NT2/D1 (cell line): ENCODE data around the gene TEF.

ENCODE experiments used
- DNase-seq: peaks from one replicate; pipeline ENCODE4 v3.0.0-alpha.2; 2011; ENCODE audit warnings: low read depth, low spot score
- H3K27me3 ChIP-seq: 2 replicates; pipeline ENCODE4 v1.6.0; 2011; ENCODE audit warnings: mild to moderate bottlenecking; ENCODE audit not compliant: insufficient read length, insufficient read depth
- H3K36me3 ChIP-seq: 2 replicates; pipeline ENCODE4 v1.6.1; 2011; ENCODE audit warnings: mild to moderate bottlenecking, low read length, mixed read lengths; ENCODE audit not compliant: insufficient read depth, insufficient read length
- H3K4me1 ChIP-seq: 2 replicates; pipeline ENCODE4 v1.5.1; 2011; ENCODE audit not compliant: insufficient read depth, insufficient read length
- H3K4me3 ChIP-seq: 2 replicates; pipeline ENCODE4 v1.5.1; 2011; ENCODE audit warnings: low read depth; ENCODE audit not compliant: insufficient read length
- H3K9ac ChIP-seq: 2 replicates; pipeline ENCODE4 v1.6.0; 2011; ENCODE audit warnings: low read depth; ENCODE audit not compliant: insufficient read length
- H3K9me3 ChIP-seq: 2 replicates; pipeline ENCODE4 v1.5.1; 2011; ENCODE audit warnings: mild to moderate bottlenecking, low read length; ENCODE audit not compliant: insufficient read depth
- SUZ12 ChIP-seq: IDR thresholded peaks from 2 replicates; pipeline ENCODE4 v1.6.1; 2011; ENCODE audit not compliant: insufficient read length, insufficient read depth; ENCODE audit errors: extremely low read depth
- YY1 ChIP-seq: IDR thresholded peaks from 2 replicates; pipeline ENCODE4 v1.6.1; 2011; ENCODE audit not compliant: insufficient read length, insufficient read depth
- ZNF274 ChIP-seq: IDR thresholded peaks from 2 replicates; pipeline ENCODE4 v1.6.1; 2011; ENCODE audit warnings: mild to moderate bottlenecking, low read depth, low read length

The TEF gene, protein sequence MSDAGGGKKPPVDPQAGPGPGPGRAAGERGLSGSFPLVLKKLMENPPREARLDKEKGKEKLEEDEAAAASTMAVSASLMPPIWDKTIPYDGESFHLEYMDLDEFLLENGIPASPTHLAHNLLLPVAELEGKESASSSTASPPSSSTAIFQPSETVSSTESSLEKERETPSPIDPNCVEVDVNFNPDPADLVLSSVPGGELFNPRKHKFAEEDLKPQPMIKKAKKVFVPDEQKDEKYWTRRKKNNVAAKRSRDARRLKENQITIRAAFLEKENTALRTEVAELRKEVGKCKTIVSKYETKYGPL

DNA sequence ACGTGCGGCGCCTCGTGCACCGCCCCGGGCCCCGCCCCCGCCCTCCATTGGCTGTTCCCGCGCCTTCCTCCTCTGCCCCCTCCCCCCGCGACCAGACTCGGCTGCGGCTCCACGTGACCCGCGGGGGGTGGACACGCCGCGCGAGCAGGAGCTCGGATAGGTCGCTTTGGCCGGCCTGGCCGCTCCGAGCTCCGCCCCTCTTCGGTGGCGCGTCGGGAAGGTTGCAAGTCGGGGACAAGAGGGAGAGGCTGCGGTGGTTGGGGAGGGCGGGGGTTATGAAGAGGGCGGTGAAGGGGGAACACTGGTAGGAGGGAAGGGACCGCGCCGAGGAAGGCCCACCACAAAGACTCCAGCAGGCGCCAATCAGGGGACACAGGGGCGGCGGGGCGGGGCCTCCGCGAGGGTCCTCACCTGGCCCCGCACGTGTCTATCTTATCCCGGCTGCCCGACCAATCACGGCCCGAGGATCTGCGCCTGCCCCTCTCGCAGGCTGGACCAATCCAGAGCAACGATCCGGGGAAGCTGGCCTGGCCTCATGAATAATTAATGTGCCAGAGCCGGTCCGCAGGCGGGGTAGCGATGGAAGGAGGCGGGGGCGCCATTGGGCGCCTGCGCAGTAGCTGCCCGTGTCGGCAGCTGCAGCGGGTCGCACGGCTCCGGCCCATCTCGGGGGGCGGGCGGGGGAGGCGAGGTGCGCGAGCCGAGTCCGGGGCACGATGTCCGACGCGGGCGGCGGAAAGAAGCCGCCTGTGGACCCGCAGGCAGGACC lies at the start of gene TEF:
Gene TEF, plus strand, starts transcription at position 614 of the 769 bp plus-strand sequence. Its CDS starts 103 bp downstream, at position 717.
- H3K9me3 ChIP-seq: no peaks in the 10 kb centered on the region
- peaks cover 2% of the 10 kb centered on the region for H3K4me1 ChIP-seq
- H3K4me3 ChIP-seq: peak within 1 kb of the TSS; percentile 50
- no peaks in the 10 kb centered on the region for H3K36me3 ChIP-seq
- peak within 1 kb of the TSS; percentile 80 for H3K9ac ChIP-seq
- DNase-seq: peak; percentile 94
- no peak for TF ChIP-seq ZNF274
- TF ChIP-seq YY1: no peak
- no peak for TF ChIP-seq SUZ12
- no peaks in the 10 kb centered on the region for H3K27me3 ChIP-seq

DNA sequence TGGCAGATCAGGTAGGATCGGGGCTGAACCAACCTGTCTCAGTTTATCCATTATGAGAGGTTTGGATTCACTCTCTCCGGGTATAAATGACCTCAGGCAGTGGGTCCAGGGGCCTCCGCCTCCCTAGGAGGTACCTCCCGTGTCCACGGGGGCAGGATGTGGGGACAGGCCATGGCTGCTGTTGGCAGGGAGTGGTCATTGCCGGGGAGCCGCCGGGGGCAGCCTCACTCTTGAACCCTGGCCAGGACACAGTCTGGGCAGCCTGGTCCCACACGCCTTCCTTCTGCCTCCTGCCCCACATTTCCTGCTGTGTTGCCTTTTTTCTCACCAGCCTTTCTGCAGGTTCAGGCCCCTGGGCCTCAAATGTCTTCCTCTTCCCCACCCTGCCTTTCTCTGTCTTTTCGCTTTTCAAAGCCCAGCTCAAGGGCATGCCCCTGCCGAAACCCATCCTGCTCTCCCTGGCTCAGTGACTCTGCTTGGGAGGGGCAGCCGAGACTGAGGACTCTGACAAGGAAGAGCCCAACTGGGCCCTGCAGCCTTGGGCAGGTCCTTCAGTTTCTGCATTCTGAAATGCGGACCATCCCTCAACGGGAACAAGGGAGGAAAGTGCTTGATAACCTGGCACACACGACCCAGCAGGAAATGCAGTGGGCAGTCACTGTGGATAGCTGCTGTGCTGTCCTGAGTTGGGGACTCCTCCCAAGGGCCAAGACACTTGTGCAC lies 49.4 kb upstream of the TEF start:
- Histone ChIP-seq H3K27me3 (no peaks in the 10 kb centered on the region), H3K4me1 (peaks cover 6% of the 10 kb centered on the region), H3K36me3 (peaks cover 65% of the 10 kb centered on the region), H3K9me3 (no peaks in the 10 kb centered on the region), H3K4me3 (no peak overlapping the region), H3K9ac (no peak overlapping the region)
- TF ChIP-seq ZNF274: no peak
- no peak for TF ChIP-seq YY1
- TF ChIP-seq SUZ12: no peak
- DNase-seq: no peak

DNA sequence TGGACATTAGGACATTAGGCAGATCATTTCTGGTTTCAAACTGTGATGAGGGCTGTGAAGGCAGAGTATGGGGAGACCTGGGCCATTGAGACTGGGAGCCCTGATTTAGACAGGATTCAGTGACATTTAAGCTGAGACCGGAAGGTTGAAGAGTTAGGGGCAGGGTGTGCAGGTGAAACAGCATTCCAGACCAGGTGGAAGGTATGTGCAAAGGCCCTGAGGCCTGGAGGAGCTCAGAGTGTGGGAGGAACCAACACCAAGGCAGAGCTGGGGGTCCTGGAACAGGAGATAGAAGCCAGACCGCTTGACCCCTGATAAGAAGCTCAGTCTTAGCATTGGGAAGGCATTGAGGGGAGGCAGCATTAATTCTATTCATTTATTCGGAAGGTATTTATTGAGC lies 47.9 kb upstream of the TEF start:
- Histone ChIP-seq H3K4me3 (no peak overlapping the region), H3K9me3 (no peaks in the 10 kb centered on the region), H3K36me3 (peaks cover 60% of the 10 kb centered on the region), H3K9ac (no peak overlapping the region), H3K27me3 (no peaks in the 10 kb centered on the region), H3K4me1 (peaks cover 6% of the 10 kb centered on the region)
- DNase-seq: no peak
- TF ChIP-seq YY1: no peak
- no peak for TF ChIP-seq ZNF274
- TF ChIP-seq SUZ12: no peak

DNA sequence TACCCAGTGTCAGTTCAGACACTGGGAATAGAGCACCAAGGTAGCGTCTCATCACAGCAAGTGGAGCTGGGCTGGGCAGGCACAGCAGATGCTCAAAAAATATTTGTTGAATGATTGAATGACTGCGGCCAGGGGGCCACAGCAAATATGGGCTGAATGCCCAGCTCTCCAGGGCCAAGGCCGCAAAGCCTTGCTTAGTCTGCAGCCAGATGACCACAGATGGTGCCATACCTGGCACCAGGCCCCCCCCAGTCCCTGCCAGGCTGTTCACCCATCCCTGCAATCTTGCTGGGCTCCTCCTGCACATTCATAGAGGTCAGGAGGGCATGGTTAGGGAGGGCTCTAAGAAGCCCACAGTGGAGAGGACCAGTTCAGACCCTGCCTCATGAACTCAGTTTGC lies 47.5 kb upstream of the TEF start:
- H3K9me3 ChIP-seq: no peaks in the 10 kb centered on the region
- TF ChIP-seq SUZ12 (no peak), ZNF274 (no peak), YY1 (no peak)
- no peaks in the 10 kb centered on the region for H3K27me3 ChIP-seq
- H3K4me1 ChIP-seq: peaks cover 6% of the 10 kb centered on the region
- no peak for DNase-seq
- H3K4me3 ChIP-seq: no peak overlapping the region
- peaks cover 64% of the 10 kb centered on the region for H3K36me3 ChIP-seq
- H3K9ac ChIP-seq: no peak overlapping the region

DNA sequence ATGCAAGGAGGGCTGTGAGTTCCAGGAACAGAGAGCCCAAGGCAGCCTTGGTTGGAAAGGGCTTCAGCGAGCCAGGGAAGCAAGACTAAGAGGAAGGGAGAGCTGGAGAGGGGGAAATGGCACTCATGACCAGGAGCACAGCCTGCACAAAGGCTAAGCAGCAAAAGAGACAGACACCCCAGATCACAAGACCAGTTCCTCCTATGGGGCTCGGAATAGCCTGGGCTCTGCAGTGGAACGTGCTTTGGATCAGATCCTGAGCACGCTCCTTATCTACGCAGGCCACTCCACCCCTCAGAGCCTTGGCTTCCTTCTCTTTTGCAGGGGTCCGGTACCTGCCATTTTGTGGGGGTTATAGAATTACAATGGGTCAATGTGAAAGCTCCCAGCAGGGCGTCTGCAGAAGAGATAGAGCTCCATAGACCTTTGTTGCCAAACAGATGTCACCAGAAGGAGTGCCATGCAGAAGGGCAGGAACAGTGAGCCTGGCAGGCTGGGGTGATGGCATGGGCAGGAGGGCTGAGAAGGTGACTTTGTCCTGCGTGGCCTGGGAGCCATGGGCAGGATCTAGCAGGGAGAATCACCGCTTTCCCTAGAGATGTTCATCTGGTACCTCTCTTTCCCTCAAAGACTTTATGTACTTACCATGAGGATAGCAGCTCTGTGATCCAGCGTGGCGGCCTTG lies 46.6 kb upstream of the TEF start:
- peaks cover 63% of the 10 kb centered on the region for H3K36me3 ChIP-seq
- H3K9me3 ChIP-seq: no peaks in the 10 kb centered on the region
- H3K4me3 ChIP-seq: no peak overlapping the region
- no peak overlapping the region for H3K9ac ChIP-seq
- H3K27me3 ChIP-seq: no peaks in the 10 kb centered on the region
- H3K4me1 ChIP-seq: peaks cover 6% of the 10 kb centered on the region
- no peak for TF ChIP-seq SUZ12
- no peak for TF ChIP-seq ZNF274
- no peak for TF ChIP-seq YY1
- no peak for DNase-seq

DNA sequence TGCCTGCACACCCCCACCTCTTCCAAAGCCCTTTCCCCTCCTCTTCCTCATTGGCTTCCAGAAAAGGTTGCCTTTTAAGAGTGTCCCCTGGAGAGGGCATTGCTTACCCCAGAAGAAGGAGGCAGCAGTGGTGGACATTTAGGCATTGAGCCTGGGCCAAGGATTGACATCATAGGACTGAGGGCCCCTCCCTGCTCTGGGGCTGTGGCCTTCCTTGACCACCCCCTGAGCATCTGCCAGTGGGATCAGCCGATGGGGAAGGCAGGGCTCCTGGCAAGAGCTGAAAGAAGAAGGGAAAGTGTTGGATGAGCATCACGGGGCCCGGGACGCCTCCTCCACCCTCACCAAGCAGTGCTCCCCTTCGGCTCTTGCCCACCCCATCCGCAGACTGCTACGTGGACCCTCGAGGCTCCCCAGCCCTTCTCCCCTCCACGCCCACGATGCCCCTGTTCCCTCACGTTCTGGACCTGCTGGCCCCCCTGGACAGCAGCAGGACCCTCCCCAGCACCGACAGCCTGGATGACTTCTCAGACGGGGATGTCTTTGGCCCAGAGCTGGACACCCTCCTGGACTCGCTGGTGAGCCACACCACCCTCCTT lies 43.0 kb upstream of the TEF start:
- no peak overlapping the region for H3K9ac ChIP-seq
- H3K27me3 ChIP-seq: no peaks in the 10 kb centered on the region
- H3K36me3 ChIP-seq: peaks cover 70% of the 10 kb centered on the region
- no peak for DNase-seq
- no peaks in the 10 kb centered on the region for H3K9me3 ChIP-seq
- TF ChIP-seq SUZ12 (no peak), ZNF274 (no peak), YY1 (no peak)
- no peak overlapping the region for H3K4me3 ChIP-seq
- H3K4me1 ChIP-seq: peaks cover 3% of the 10 kb centered on the region
